Neural progenitor cell (in vitro differentiated cells): Measurements from ENCODE around the gene IRF1. TPM values are rescaled to one million over a fixed set of nuclear protein-coding genes. Genes with fewer than 3 reads are reported as not detected.

Source experiments
- DNase-seq: peaks from one replicate; pipeline ENCODE4 v3.0.0-alpha.2; 2016; ENCODE audit warnings: low spot score
- H2AFZ ChIP-seq: fragments of 200-600 bp; sonication (generic); replicated peaks from 2 replicates; pipeline ENCODE4 v1.6.1; 2016; ENCODE audit warnings: antibody characterized with exemption
- H3F3A ChIP-seq: fragments of 200-600 bp; sonication (generic); 2 replicates; pipeline ENCODE4 v1.6.1; 2016; ENCODE audit warnings: antibody characterized with exemption, low read depth
- H3K27ac ChIP-seq: fragments of 200-600 bp; sonication (generic); 2 replicates; pipeline ENCODE4 v1.5.1; 2016; ENCODE audit warnings: mild to moderate bottlenecking
- H3K27me3 ChIP-seq: fragments of 200-600 bp; sonication (generic); 2 replicates; pipeline ENCODE4 v1.6.1; 2016; ENCODE audit warnings: mild to moderate bottlenecking, moderate library complexity
- H3K36me3 ChIP-seq: fragments of 200-600 bp; sonication (generic); 2 replicates; pipeline ENCODE4 v1.5.1; 2016
- H3K4me1 ChIP-seq: fragments of 200-600 bp; sonication (generic); 2 replicates; pipeline ENCODE4 v1.6.1; 2016; ENCODE audit warnings: mixed run types
- H3K4me2 ChIP-seq: fragments of 200-600 bp; sonication (generic); 2 replicates; pipeline ENCODE4 v1.6.1; 2016
- H3K4me3 ChIP-seq: fragments of 200-600 bp; sonication (generic); 2 replicates; pipeline ENCODE4 v1.5.1; 2016
- H3K79me2 ChIP-seq: fragments of 200-600 bp; sonication (generic); 2 replicates; pipeline ENCODE4 v1.6.1; 2016; ENCODE audit warnings: low read depth
- H3K9ac ChIP-seq: fragments of 200-600 bp; sonication (generic); 2 replicates; pipeline ENCODE4 v1.6.1; 2016
- H3K9me3 ChIP-seq: fragments of 200-600 bp; sonication (generic); 2 replicates; pipeline ENCODE4 v1.5.1; 2016; ENCODE audit warnings: low read depth
- H4K20me1 ChIP-seq: fragments of 200-600 bp; sonication (generic); 2 replicates; pipeline ENCODE4 v1.6.1; 2016; ENCODE audit warnings: low read depth
- H3K27ac Mint-ChIP-seq: 3 replicates; pipeline ENCODE4 v1.8.0; 2021; ENCODE audit warnings: mixed read lengths
- H3K27me3 Mint-ChIP-seq: 2 replicates; pipeline ENCODE4 v1.8.0; 2022; ENCODE audit warnings: low read depth, mild to moderate bottlenecking, inconsistent platforms, moderate library complexity, mixed read lengths; ENCODE audit not compliant: insufficient read depth
- H3K36me3 Mint-ChIP-seq: 3 replicates; pipeline ENCODE4 v1.8.0; 2021; ENCODE audit warnings: mixed read lengths
- H3K4me1 Mint-ChIP-seq: 3 replicates; pipeline ENCODE4 v1.8.0; 2021; ENCODE audit warnings: mixed read lengths
- H3K4me3 Mint-ChIP-seq: 3 replicates; pipeline ENCODE4 v1.8.0; 2021; ENCODE audit warnings: mild to moderate bottlenecking, moderate library complexity, mixed read lengths
- H3K9me3 Mint-ChIP-seq: 3 replicates; pipeline ENCODE4 v1.8.0; 2020; ENCODE audit warnings: mixed read lengths
- EZH2 ChIP-seq: fragments of 200-600 bp; sonication (generic); IDR thresholded peaks from 2 replicates; pipeline ENCODE4 v1.6.1; 2017; ENCODE audit warnings: antibody characterized with exemption, mild to moderate bottlenecking, moderate library complexity
- EZH2phosphoT487 ChIP-seq: fragments of 200-600 bp; sonication (generic); IDR thresholded peaks from 2 replicates; pipeline ENCODE4 v1.6.1; 2017; ENCODE audit warnings: antibody characterized with exemption
- total RNA-seq: library from RNA; depleted of rRNA; stranded (reverse); fragments of >200 nt; gene quantifications from 2 replicates; pipeline ENCODE4 v1.2.3, GENCODE V29; 2015; ENCODE audit warnings: low replicate concordance
- TF ChIP-seq, protein P1 (sequence below): fragments of 200-600 bp; sonication (generic); IDR thresholded peaks from 2 replicates; pipeline ENCODE4 v1.5.1; 2017; ENCODE audit warnings: antibody characterized with exemption, mild to moderate bottlenecking

Gene IRF1
- total RNA-seq, 1 donor from 2014 or later, result 7.1 TPM

- peaks cover 1% of the 10 kb centered on the region for H4K20me1 ChIP-seq
- H3K9ac ChIP-seq, result no peak overlapping the region
- Mint-ChIP-seq H3K9me3 (no peaks in the 10 kb centered on the region), H3K4me3 (no peak overlapping the region), H3K36me3 (peaks cover 4% of the 10 kb centered on the region), H3K4me1 (peaks cover 5% of the 10 kb centered on the region), H3K27me3 (peaks cover 5% of the 10 kb centered on the region), H3K27ac (no peak overlapping the region)
- H3K4me1 ChIP-seq, result no peaks in the 10 kb centered on the region
- TF ChIP-seq EZH2 (no peak), EZH2phosphoT487 (no peak)
- TF ChIP-seq, protein P1, sequence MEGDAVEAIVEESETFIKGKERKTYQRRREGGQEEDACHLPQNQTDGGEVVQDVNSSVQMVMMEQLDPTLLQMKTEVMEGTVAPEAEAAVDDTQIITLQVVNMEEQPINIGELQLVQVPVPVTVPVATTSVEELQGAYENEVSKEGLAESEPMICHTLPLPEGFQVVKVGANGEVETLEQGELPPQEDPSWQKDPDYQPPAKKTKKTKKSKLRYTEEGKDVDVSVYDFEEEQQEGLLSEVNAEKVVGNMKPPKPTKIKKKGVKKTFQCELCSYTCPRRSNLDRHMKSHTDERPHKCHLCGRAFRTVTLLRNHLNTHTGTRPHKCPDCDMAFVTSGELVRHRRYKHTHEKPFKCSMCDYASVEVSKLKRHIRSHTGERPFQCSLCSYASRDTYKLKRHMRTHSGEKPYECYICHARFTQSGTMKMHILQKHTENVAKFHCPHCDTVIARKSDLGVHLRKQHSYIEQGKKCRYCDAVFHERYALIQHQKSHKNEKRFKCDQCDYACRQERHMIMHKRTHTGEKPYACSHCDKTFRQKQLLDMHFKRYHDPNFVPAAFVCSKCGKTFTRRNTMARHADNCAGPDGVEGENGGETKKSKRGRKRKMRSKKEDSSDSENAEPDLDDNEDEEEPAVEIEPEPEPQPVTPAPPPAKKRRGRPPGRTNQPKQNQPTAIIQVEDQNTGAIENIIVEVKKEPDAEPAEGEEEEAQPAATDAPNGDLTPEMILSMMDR, result no peak
- no peak overlapping the region for H3K4me3 ChIP-seq
- H3F3A ChIP-seq, result peaks cover 8% of the 10 kb centered on the region
- H3K9me3 ChIP-seq, result no peaks in the 10 kb centered on the region
- no peak overlapping the region for H2AFZ ChIP-seq
- DNase-seq, result no peak
- H3K27ac ChIP-seq, result no peak overlapping the region
- no peaks in the 10 kb centered on the region for H3K36me3 ChIP-seq
- H3K27me3 ChIP-seq, result peaks cover 8% of the 10 kb centered on the region
- H3K79me2 ChIP-seq, result no peaks in the 10 kb centered on the region
- no peak overlapping the region for H3K4me2 ChIP-seq
Measured at GRCh38 chr5:132484391-132484725, 6.2 kb downstream of the IRF1 start.

GRCh38 chr5:132483661-132484390 is 6.7 kb downstream of the IRF1 start:
- H3F3A ChIP-seq, result peaks cover 2% of the 10 kb centered on the region
- H3K4me1 ChIP-seq, result no peaks in the 10 kb centered on the region
- Mint-ChIP-seq H3K27me3 (peaks cover 2% of the 10 kb centered on the region), H3K4me3 (no peak overlapping the region), H3K27ac (no peak overlapping the region), H3K4me1 (no peaks in the 10 kb centered on the region), H3K9me3 (no peaks in the 10 kb centered on the region), H3K36me3 (peaks cover 4% of the 10 kb centered on the region)
- no peak overlapping the region for H3K4me3 ChIP-seq
- TF ChIP-seq EZH2, result no peak
- TF ChIP-seq, protein P1, result no peak
- TF ChIP-seq EZH2phosphoT487, result no peak
- peaks cover 3% of the 10 kb centered on the region for H3K27me3 ChIP-seq
- no peak overlapping the region for H3K9ac ChIP-seq
- no peak overlapping the region for H2AFZ ChIP-seq
- no peak overlapping the region for H3K27ac ChIP-seq
- DNase-seq, result no peak
- no peaks in the 10 kb centered on the region for H3K79me2 ChIP-seq
- no peaks in the 10 kb centered on the region for H3K36me3 ChIP-seq
- no peaks in the 10 kb centered on the region for H3K9me3 ChIP-seq
- H3K4me2 ChIP-seq, result no peak overlapping the region
- H4K20me1 ChIP-seq, result no peaks in the 10 kb centered on the region

GRCh38 chr5:132483101-132483500 is 7.5 kb downstream of the IRF1 start:
- Histone ChIP-seq H3K79me2 (no peaks in the 10 kb centered on the region), H3K4me3 (no peak overlapping the region), H3F3A (no peaks in the 10 kb centered on the region), H3K9ac (no peak overlapping the region), H3K4me2 (no peak overlapping the region), H3K27ac (no peak overlapping the region), H3K4me1 (no peaks in the 10 kb centered on the region), H3K36me3 (no peaks in the 10 kb centered on the region), H3K9me3 (no peaks in the 10 kb centered on the region), H3K27me3 (no peaks in the 10 kb centered on the region), H2AFZ (no peak overlapping the region), H4K20me1 (no peaks in the 10 kb centered on the region)
- DNase-seq, result no peak
- H3K27me3 Mint-ChIP-seq, result peaks cover 2% of the 10 kb centered on the region
- no peaks in the 10 kb centered on the region for H3K4me1 Mint-ChIP-seq
- no peak for TF ChIP-seq EZH2phosphoT487
- TF ChIP-seq EZH2, result no peak
- TF ChIP-seq, protein P1, result no peak
- H3K4me3 Mint-ChIP-seq, result no peak overlapping the region
- H3K27ac Mint-ChIP-seq, result no peak overlapping the region
- peaks cover 4% of the 10 kb centered on the region for H3K36me3 Mint-ChIP-seq
- H3K9me3 Mint-ChIP-seq, result no peaks in the 10 kb centered on the region
